Endothelial cell (in vitro differentiated cells): Measurements from ENCODE around the gene GAN. TPM values are rescaled to one million over a fixed set of nuclear protein-coding genes. Genes with fewer than 3 reads are reported as not detected.

Source experiments
- DNase-seq: peaks from one replicate; pipeline ENCODE4 v3.0.0; 2021; ENCODE audit warnings: low spot score
- H3K27ac Mint-ChIP-seq: one replicate; pipeline ENCODE4 v1.8.0; 2021; ENCODE audit warnings: mixed read lengths, inconsistent platforms; ENCODE audit not compliant: unreplicated experiment
- H3K27me3 Mint-ChIP-seq: one replicate; pipeline ENCODE4 v1.8.0; 2021; ENCODE audit warnings: mild to moderate bottlenecking, moderate library complexity, mixed read lengths, inconsistent platforms; ENCODE audit not compliant: unreplicated experiment
- H3K36me3 Mint-ChIP-seq: one replicate; pipeline ENCODE4 v1.8.0; 2021; ENCODE audit warnings: mild to moderate bottlenecking, low read depth, mixed read lengths, inconsistent platforms; ENCODE audit not compliant: unreplicated experiment
- H3K4me1 Mint-ChIP-seq: one replicate; pipeline ENCODE4 v1.8.0; 2021; ENCODE audit warnings: mild to moderate bottlenecking, mixed read lengths, inconsistent platforms; ENCODE audit not compliant: unreplicated experiment
- H3K4me3 Mint-ChIP-seq: one replicate; pipeline ENCODE4 v1.8.0; 2021; ENCODE audit warnings: mild to moderate bottlenecking, mixed read lengths, inconsistent platforms; ENCODE audit not compliant: unreplicated experiment
- H3K9me3 Mint-ChIP-seq: one replicate; pipeline ENCODE4 v1.8.0; 2021; ENCODE audit warnings: mixed read lengths, inconsistent platforms; ENCODE audit not compliant: unreplicated experiment
- total RNA-seq: library from RNA; stranded (reverse); fragmentation: NEBNext Ultra II Directional; extraction: Animal tissue kit (Norgen Biotek cat#: 25700); gene quantifications from one replicate; pipeline ENCODE4 v1.2.1, GENCODE V29; 2021; ENCODE audit not compliant: unreplicated experiment
- TF ChIP-seq, protein P1 (sequence below): fragments of 200-600 bp; sonication (generic); IDR thresholded peaks from one replicate; pipeline ENCODE4 v1.5.0; 2021; ENCODE audit warnings: antibody characterized with exemption; ENCODE audit not compliant: unreplicated experiment

The GAN gene
- total RNA-seq, 1 donor from 2014 or later, result 24.2 TPM

DNA sequence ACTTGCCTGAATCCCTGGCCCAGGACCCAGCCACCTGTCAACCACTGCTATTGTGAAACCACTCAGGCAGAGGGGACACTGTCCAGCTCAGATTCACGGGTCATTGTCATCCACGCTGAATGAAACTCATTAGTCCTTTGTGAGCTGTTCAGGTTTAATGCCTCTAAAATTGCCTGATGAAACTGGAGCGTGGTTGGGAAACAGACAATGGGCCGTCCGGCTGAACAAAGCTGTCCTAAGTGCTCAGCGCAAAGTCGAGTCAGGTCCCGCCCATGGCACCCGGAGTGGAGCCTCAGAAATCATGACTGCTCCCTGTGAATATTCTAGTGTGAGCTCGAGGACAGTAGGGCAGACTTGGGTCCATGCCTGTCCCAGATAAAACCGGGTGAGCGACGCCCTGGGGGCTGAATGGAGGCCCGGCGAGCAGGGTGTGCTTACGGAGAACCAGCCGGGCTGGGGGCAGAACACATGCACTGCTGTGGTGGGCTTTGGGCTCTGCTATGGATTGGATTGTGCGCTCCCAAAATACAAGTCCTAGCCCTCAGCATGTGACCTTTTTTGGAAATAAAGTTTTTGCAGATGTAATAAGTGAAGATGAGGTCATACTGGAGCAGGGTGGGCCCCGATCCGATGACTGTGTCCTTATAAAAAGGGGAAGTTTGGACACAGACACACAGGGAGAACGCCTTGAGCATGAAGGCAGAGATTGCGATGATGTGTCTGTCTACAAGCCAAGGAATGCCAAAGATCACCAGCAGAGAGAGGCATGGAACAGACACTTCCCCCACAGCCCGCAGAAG, 117.0 kb downstream of the GAN start:
- H3K27me3 Mint-ChIP-seq, result peaks cover 10% of the 10 kb centered on the region
- H3K4me1 Mint-ChIP-seq, result no peaks in the 10 kb centered on the region
- TF ChIP-seq, protein P1, sequence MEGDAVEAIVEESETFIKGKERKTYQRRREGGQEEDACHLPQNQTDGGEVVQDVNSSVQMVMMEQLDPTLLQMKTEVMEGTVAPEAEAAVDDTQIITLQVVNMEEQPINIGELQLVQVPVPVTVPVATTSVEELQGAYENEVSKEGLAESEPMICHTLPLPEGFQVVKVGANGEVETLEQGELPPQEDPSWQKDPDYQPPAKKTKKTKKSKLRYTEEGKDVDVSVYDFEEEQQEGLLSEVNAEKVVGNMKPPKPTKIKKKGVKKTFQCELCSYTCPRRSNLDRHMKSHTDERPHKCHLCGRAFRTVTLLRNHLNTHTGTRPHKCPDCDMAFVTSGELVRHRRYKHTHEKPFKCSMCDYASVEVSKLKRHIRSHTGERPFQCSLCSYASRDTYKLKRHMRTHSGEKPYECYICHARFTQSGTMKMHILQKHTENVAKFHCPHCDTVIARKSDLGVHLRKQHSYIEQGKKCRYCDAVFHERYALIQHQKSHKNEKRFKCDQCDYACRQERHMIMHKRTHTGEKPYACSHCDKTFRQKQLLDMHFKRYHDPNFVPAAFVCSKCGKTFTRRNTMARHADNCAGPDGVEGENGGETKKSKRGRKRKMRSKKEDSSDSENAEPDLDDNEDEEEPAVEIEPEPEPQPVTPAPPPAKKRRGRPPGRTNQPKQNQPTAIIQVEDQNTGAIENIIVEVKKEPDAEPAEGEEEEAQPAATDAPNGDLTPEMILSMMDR, result no peak
- H3K4me3 Mint-ChIP-seq, result no peak overlapping the region
- DNase-seq, result no peak
- H3K27ac Mint-ChIP-seq, result no peak overlapping the region
- H3K9me3 Mint-ChIP-seq, result no peaks in the 10 kb centered on the region
- no peaks in the 10 kb centered on the region for H3K36me3 Mint-ChIP-seq

DNA sequence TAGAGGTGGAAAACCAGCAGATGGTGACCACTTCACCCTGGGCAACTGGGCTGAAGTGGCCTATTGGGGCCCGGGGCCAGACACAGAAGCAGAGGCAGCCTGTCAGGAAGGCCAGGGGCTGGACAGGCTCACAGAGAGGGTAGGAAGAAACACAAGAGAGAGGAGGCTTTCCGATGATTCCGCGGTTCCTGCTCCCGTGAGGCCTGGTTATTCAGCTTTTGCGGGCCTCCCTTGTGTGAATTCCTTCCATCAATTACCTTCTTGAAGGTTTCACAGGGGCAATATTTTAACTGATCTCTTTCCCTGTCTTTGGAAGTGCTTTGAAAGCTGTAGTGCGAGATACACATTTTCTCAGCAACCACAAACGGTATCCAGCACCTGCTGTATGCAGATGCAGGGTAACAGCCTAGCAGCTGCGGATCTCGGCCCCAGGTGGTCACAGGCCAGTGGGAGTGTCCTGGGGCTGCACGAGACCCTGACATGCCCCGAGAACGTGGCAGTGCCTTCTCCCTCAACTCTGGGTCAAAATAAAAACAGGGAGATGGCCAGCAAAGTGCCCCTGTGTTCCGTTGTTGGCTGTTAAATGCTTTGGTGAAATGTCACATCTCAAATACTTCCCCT, 118.3 kb downstream of the GAN start:
- TF ChIP-seq, protein P1, result no peak
- Mint-ChIP-seq H3K27me3 (peaks cover 7% of the 10 kb centered on the region), H3K36me3 (no peaks in the 10 kb centered on the region), H3K9me3 (no peaks in the 10 kb centered on the region), H3K27ac (no peak overlapping the region), H3K4me1 (no peaks in the 10 kb centered on the region), H3K4me3 (no peak overlapping the region)
- no peak for DNase-seq

DNA sequence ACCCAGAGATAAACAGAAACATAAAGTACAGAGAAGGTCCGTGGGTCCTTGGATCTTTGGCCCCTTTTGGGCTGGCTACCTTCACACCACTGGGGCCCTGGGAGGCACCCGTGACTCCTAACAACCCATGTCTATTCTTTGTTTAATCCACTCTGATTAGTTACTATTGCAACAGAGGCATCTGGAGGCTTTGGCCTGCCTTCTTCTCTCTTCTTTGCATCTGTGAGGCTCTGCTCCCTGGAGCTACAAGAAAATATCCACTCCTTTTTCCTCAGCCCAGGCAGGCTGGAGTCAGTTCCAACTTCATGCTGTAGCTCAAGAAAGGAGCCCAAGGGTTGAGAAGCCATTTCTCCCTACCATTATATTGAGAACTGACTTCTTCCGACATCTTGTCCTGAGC, 120.3 kb downstream of the GAN start:
- no peak for DNase-seq
- no peak overlapping the region for H3K27ac Mint-ChIP-seq
- peaks cover 6% of the 10 kb centered on the region for H3K27me3 Mint-ChIP-seq
- H3K4me1 Mint-ChIP-seq, result no peaks in the 10 kb centered on the region
- H3K9me3 Mint-ChIP-seq, result no peaks in the 10 kb centered on the region
- TF ChIP-seq, protein P1, result no peak
- no peaks in the 10 kb centered on the region for H3K36me3 Mint-ChIP-seq
- no peak overlapping the region for H3K4me3 Mint-ChIP-seq

DNA sequence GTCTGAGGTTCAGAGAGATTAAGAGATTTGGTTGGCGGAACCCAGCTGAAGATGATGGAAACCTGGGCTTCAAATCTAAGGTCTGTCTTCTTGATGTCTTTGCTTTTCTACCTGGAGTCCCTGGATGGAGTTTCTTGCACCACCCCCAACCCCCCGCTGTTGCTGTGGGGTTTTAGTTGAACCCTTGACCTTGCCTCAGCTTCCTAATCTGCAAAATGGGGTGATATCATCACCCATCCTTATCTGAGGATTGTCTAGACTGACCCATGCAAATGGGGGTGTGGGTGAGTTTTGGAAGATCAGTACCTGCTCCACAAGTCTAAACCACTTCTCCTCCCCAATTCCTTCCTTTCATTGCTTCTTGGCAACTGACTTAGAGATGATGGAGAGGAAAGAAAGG, 120.8 kb downstream of the GAN start:
- no peaks in the 10 kb centered on the region for H3K9me3 Mint-ChIP-seq
- TF ChIP-seq, protein P1, result no peak
- H3K27ac Mint-ChIP-seq, result no peak overlapping the region
- H3K36me3 Mint-ChIP-seq, result no peaks in the 10 kb centered on the region
- no peak overlapping the region for H3K4me3 Mint-ChIP-seq
- no peak for DNase-seq
- no peaks in the 10 kb centered on the region for H3K4me1 Mint-ChIP-seq
- H3K27me3 Mint-ChIP-seq, result peaks cover 6% of the 10 kb centered on the region

DNA sequence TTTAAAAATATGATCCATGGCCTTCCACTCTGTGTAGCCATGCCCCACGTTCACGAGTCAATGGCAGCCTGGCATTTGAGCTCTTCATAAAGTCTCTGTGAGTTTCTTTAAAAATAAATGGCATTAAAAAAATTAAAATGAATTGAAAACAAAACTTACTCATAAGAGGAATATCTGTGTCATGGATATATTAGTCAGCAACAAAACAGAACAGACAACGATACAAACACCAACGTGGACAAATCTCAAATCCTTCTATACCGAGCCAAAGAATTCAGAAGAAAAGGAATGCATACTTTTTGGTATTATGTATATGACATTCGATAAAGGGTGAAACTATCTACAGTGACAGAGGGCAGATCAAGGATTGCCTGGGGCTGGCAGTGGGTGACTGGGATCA, 121.6 kb downstream of the GAN start:
- Mint-ChIP-seq H3K4me3 (no peak overlapping the region), H3K36me3 (no peaks in the 10 kb centered on the region), H3K27ac (no peak overlapping the region), H3K9me3 (no peaks in the 10 kb centered on the region), H3K4me1 (no peaks in the 10 kb centered on the region), H3K27me3 (peaks cover 10% of the 10 kb centered on the region)
- no peak for DNase-seq
- TF ChIP-seq, protein P1, result no peak
